ENCODE data around the gene STXBP5.
"Not testable (repeated sequence)": the region's sequence is repeated elsewhere in the genome, so short reads cannot be mapped to it uniquely, and the experiment has no call there.

Gene STXBP5

DNA sequence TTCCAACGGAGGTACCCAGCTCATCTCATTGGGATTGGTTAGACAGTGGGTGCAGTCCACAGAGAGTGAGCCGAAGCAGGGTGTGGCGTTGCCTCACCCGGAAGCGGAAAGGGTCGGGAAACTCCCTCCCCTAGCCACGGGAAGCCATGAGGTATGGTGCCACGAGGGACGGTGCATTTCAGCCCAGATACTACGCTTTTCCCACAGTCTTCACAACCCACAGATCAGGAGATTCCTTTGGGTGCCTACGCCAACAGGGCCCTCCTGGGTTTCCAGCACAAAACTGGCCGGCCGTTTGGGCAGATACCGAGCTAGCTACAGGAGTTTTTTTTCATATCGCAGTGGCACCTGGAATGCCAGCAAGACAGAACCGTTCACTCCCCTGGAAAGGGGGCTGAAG is 46.9 kb downstream of the STXBP5 start:
- no peak for DNase-seq

DNA sequence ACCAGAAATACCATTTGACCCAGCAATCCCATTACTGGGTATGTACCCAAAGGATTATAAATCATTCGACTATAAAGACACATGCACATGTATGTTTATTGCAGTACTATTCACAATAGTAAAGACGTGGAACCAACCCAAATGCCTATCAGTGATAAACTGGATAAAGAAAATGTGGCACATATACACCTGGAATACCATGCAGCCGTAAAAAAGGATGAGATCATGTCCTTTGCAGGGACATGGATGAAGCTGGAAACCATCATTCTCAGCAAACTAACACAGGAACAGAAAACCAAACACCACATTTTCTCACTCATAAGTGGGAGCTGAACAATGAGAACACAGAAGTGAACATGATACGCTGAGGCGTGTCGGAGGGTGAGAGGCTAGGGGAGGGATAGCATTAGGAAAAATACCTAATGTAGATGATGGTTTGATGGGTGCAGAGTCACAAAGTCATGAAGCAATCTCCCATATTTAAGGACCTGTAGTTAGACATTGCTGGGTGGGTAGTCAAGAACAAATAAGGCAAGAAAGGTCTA is 50.8 kb downstream of the STXBP5 start:
- DNase-seq, result not testable (repeated sequence)

DNA sequence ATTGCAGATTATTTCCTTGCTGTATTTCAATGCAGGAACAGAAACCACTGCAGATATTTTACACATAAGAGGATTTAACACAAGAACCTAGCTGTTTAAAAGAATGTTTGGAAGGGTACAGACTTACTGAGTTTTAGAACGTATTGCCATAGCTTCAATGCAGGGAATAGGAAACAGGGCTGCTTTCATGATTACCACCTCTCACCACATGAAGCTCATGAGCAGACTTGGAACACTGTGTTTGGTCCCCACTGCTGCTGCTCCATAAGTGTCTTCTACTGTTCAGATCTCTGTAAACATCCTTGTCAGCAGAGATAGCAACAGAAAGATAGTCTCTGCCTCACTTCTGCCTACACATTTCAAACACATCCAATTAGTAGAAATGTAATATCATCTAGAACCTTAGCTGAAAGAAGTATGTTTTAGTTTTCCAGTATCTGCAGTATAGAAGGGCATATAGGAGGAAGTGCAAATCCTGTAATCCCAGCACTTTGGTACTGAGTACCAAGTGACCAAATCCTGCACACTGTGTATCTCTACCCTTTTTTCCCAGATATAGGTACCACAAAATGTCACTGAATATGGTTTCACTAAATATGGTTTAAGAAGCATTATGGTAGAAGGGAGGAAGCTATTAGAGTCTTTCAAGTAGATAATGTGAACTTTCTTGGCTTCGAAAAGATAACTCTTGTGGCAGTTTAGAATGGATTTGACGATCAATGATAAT is 51.9 kb downstream of the STXBP5 start:
- DNase-seq, result no peak

DNA sequence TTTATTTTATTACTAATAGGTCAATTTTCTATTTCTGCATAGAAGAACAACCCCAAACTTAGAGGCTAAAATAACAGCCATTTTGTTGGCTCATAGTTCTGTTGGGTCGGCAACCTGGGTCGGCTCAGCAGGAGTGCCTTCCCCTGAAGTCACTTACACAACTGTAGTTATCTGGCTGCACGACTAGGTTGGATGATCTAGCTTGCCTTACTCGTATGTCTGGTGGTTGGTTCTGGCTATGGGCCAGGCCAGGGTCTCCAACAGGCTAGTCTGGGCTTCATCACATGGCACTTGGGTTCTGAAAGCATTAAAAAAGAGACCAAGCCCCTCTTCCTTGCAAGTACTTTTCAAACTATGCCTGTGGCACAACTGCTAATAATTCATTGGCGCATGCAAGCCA is 53.5 kb downstream of the STXBP5 start:
- no peak for DNase-seq

DNA sequence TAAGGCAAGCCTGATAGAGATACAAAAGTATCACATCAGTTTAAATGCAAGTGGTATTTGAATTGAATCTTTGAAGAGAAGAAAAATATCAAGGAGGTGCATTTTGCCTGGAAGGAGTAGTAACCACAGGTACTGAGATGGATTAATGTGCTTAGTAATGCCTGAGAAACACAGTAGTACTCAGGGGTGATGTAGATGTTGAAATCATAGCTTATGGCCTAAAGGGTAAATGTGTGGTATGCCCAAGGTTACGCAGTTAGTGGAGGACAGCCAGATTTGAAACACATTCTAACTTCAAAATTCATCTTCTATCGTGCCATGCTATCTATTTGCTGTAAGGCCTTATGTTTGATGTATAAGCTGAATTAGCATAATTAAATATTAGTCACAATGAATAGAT is 55.9 kb downstream of the STXBP5 start:
- DNase-seq, result no peak

DNA sequence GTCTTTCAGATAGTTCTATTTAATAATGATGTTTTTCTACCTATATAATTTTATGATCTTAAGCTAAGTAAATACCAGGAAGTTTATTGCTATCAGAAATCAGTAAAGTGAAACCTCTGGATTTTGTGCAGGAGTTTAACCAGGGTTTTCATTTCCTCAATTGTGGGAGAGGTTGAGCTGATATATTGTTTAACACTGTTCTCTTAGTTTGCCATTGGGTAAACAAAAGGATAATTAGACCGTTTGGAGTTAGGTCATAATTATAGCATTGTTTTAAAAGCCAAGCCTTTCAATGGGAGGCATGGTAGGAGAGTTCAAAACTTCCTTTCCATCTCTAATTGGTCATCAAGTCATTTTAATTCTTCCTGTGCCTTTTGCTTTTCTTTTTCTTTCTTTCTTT is 58.7 kb downstream of the STXBP5 start:
- DNase-seq, result no peak

DNA sequence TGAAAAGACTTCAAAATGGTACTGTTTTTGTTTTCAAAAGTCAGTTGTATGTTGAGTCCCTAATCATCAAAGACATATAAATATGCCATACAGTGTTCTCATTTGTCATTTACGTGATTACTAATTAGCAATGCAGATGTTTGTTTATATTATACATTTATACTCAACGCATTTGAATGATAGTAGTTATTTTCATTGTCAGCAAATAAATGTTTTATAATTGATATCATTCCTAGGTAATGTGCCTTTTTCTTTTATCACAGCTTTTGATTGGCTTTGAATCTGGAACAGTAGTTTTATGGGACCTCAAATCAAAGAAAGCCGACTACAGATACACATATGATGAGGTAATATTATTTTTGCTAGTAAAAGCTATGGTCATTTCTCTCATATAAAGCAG is 62.6 kb downstream of the STXBP5 start:
- DNase-seq, result no peak

DNA sequence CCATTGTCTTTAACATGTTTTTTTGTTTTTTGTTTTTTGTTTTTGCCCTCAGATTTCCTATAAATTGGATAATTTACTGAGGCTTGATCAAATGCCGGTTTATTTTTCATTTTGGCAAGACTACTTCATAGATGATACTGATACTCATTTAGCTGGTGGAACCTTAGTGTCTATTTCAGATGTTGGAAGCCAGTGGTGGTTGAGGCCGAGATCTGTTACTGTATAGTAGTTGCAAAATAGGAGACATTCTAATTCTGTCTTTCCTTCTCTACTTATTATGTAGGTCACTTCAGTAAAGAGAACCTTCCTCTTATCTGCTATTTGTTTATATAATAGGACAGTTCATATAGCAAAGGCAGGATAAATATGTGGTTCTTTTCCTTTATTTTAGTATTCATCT is 63.4 kb downstream of the STXBP5 start:
- no peak for DNase-seq

DNA sequence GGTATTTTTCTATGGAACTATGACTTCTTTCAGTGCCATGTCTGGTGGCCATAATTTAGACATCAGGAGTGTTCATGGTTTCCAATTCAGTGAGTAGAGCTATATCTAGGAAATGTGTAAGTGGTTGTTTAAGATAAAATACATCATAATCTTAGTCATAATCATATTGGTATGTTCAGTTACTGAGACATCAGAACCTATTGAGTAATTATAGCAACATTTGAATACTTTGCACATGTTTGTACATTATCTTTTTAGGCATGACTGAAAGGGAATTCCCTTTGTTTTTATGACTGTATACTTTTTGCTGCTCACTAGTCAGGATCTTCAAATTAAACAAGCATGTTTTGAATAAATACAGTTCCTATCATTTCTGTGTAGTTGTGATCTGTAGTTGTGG is 64.0 kb downstream of the STXBP5 start:
- no peak for DNase-seq

DNA sequence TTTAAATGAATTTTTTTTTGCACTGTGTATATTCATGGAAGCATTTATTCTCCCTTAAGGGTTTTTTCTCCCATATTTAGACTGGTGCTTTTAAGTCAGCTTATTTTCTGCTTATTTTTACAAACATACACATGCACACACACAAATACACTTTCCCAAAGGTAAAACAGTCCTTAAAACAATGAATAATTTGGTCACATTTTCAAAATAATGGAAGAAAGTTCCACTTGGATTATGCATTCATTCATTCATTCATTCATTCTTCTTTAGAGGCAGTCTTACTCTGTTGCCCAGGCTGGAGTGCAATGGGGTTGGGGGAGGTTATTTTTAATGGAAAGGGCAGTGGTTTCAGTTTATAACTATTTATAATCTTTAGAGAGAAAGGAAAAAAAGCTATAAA is 69.8 kb downstream of the STXBP5 start:
- DNase-seq, result no peak

DNA sequence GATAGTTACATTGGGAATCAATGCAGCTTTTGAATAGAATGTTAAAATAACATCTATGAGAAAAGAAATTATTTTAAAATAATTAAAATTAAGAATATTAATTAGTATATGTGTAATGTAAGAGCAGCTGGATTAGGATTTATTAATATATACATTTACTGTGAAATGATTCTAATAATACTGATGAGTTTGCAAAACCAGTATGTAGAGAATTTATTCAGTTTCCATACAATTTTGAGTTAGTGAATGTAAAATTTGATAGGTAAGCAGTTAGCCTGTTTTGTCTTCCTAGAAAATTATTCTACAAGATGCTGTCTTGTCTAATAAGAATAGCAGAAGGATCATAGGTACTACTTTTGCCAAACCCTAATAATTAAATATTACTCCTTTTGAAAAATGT is 70.6 kb downstream of the STXBP5 start:
- no peak for DNase-seq

DNA sequence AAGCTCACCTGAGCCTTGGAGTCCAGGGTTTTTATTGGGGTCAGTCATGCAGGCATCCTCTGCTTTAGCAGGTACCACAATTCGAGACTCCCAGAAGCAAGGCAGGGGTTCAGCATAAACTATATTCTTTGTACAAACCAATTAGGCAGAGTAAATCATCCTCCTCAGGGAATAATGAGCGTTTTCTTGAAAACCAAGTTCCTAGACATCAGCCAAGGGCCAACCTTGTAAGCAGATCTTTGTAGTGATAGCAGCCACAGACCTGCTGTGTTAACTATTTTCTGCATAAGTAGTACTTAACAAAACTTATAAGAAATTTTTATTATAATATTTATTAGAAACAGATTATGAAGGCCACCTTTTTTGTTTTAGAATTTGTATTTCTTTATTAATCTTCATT is 74.7 kb downstream of the STXBP5 start:
- no peak for DNase-seq

DNA sequence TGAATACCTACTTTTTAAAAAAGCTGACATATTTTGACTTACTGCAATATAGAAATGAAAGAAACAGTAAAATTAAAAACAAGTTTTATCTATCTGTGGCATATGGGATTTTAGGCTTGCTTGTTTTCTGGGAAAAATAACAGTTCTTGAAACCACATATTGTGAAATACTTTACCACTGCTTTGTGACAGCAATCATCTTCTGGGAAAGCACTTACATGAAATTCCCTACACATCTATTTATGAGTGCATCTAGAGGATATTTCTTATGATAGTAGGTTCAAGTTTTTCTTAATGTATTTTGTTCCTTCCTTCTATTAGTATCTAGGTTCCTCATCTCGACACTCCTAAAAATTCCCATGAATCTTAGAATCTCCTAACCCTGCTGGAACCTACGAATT is 75.2 kb downstream of the STXBP5 start:
- no peak for DNase-seq

DNA sequence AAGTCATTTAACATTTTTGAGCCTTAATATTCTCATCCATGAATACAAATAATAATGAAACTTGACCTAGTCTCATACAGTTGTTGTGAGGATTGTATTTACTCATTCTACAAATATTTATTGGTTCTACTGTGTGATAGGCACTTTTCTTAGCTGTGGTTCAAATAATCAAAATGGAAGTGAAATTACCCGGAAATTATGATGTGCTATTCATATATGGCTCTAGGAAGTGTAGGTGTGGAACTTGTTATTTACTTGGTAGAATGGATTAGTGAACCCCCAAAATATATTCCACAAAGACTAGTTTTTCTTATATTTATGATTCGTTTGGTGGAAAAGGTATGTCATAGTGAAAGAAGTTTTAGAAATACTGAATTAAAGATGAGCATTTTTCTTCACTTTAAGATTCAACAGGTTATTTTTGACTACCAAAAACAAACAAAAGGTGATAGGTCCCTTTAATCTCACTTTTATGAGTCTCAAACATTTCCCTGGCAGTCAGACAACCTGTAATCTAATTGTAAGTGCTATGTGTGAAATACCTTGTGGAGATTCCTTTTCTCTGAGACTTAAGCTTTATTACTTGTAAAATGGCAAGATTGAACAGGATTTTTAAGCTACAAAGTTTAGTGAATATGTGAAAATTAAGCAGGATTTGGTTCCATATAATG is 77.8 kb downstream of the STXBP5 start:
- DNase-seq, result no peak

DNA sequence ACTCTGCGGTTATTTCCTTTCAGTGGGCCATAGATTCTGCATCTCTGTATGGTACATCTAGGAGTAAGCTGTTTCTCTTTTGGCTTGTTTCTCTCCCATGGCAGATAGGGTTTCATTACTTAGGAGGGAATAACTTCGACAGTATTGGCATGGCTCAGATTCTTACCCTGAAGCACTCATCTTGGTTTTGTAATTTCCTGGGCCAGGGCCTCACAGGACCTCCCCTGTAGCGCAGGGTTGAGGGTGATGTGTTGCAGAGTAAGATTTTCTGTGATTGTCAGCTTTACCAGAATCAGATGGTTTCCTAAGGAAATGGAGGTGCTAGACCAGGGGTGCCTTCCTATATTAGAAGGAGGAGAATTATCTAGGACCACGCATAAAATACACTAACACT is 78.3 kb downstream of the STXBP5 start:
- DNase-seq, result no peak

DNA sequence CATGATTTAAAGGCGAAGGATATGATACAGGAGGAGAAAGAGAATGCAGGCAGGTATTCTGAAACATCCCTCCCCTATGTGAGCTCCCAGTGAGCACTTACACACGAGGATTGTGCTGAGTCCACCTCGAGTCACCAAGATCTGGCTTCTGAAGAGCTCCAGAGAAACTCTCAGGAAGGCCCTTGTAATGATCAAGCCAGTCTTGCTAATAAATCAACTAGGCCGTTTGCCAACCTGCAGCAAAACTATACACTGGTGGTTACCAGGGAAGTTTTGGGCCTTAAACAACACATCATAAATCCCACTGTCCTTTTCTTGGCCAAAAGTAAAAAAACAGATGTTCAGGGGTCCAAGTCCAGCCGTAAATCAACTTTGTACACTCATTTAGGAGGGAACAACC is 79.2 kb downstream of the STXBP5 start:
- no peak for DNase-seq

DNA sequence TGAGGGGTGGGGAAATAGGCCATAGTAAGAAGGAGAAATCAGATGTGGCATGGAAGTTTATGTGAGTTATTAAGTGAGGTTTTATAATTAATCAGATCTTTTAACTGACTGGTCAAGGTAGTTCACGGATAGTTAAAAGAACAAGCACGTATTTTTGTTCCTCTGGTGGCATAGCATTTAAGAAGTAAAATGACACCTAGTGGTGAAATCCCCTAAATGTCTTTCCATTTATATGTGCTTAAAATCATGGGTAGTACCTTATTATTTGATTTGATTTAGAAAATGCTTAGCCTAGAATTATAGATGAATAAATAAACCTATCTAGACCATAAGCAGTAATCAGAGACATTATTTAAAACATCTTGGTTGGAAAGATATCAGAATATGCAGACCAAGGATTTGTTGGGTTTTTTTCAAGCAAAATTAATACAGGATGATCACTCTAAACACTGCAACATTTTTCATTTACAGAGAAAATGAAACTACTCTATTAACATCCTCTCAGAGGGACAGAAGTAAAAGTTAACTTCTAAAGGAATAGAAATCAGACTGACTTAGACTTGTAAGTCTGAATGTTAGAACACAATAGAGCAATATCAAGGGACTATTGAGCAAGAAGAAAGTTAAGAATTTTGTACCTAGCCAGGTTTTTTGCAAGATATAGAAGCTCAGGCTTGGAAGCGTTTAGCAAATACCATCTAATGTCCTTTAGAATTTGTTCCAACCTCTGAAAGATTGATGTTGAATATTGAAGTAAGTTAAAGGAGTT is 81.1 kb downstream of the STXBP5 start:
- DNase-seq, result no peak

DNA sequence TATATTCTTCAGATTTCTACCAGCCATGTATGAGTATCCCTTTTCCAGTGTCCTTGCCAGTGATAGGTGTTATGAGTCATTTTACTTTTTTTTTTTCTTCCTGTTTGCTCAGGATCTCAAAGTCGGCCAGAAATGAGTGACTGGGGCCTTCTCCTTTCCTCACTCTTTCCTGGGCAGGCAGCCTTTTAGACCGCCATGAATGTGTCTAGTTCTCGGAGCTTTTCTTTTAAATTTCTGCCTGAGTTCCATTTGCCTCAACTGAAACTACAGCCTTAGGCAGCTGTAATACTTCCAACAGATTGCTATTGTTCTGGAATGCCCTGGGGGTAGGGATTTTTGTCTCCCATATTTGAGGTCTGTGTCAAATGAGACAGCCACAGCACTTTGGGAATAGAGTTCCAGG is 83.7 kb downstream of the STXBP5 start:
- DNase-seq, result no peak

DNA sequence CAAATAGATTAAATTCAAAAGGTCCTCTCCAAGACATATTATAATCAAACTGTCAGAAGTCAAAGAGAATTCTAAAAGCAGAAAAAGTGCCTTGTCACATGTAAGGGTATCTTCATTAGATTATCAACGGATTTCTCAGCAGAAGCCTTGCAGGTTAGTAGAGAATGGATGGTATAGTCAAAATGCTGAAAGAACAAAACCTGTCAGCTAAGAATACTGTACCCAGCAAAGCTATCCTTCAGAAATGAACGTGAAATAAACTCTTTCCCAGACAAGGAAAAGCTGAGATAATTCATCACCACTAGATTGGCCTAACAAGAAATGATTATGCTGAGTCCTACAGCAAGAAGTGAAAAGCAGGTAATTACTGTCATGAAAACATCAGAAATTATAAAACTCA is 92.9 kb downstream of the STXBP5 start:
- no peak for DNase-seq

DNA sequence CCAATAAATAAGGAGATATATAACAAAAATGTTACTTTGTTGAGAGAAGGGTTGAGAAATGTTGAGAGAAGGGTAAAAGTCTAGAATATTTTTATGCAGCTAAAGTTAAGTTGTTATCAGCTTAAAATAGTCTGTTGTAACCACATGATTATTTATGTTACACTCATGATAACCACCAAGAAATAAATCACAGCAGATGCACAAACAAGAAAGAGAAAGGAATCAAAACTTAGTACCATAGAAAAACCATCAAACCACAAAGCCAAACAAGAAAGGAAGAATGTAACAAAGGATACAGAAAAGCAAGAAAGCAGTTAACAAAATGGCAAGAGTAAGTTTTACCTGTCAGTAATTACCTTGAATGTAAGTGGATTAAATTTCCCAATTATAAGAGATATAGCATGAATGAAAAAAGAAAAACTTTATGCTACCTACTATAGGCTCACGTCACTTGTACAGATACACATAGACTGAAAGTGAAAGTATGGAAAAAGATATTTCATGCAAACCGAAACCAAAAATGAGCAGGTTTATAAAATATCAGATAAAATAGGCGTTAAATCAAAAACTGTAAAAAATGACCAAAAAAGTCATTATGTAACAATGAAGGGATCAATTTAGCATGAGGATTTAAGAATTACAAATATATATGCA is 93.6 kb downstream of the STXBP5 start:
- DNase-seq, result no peak

DNA sequence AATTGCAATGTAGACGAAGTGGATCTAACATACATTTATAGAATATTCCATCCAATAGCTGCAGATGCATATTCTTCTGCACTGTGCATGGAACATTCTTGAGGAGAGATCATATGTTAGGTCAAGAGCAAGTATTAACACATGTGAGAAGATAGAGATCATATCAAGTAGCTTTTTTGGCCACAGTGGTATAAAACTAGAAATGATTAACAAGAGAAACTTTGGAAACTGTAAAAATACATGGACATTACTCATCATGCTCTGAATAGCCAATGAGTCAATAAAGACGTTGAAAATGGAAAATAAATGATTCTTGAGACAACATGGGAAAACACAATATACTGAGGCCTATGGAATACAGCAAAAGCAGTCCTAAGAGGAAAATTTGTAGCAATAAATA is 94.2 kb downstream of the STXBP5 start:
- no peak for DNase-seq

DNA sequence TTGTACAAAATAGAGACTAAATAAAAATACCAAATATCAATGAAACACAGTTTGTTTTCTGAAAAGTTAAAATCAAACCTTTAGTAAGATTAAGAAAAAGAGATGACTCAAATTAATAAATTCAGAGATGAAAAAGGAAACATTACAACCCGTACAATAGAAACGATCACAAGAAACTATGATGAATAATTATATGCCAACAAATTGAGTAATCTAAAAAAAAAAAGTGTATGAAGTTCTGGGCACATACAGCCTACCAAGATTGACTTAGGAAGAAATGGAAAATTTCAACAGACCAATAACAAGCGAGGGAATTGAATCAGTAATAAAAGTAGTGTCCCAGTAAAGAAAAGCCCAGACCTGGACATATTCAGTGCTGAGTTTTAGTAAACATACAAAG is 94.8 kb downstream of the STXBP5 start:
- DNase-seq, result no peak

DNA sequence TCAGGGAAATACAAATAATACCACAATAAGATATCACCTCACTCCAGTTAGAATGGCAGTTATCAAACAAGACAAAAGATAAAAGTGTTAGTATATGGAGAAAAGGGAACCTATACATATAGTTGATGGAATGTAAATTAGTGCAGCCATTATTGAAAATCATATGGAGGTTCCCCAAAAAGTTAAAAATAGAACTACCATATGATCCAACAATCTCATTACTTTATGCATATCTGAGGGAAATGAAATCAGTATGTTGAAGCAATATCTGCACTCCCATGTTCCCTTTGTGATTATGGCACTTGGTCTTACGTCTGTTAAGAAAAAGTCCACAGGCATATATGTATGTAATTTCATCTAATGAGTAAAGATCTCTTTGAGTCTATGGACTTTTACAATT is 96.9 kb downstream of the STXBP5 start:
- DNase-seq, result no peak

Data from activated CD8-positive, alpha-beta memory T cell treated with anti-CD3 and anti-CD28 coated beads for 24 hours (primary cell).